Neutrophil (primary cell): Measurements from ENCODE around the gene MXD1.

Source experiments
- H3K27ac ChIP-seq: fragments of 200-600 bp; sonication (generic); 2 replicates; pipeline ENCODE4 v1.5.1; 2016; ENCODE audit warnings: mild to moderate bottlenecking, moderate library complexity
- H3K27me3 ChIP-seq: fragments of 200-600 bp; sonication (generic); 2 replicates; pipeline ENCODE4 v1.6.0; 2016; ENCODE audit warnings: mild to moderate bottlenecking
- H3K36me3 ChIP-seq: fragments of 200-600 bp; sonication (generic); 2 replicates; pipeline ENCODE4 v1.5.1; 2017
- H3K4me1 ChIP-seq, 2 experiments: fragments of 200-600 bp in 1 of 2; sonication (generic) in 1 of 2; 1 replicate in 1 of 2; 2 replicates in 1 of 2; pipeline versions ENCODE4 v1.5.1 to v1.6.1; 2013 to 2016; ENCODE audit warnings: low read depth in 1 of 2, low read length in 1 of 2, mild to moderate bottlenecking in 1 of 2, moderate library complexity in 1 of 2; ENCODE audit not compliant: control insufficient read depth in 1 of 2, insufficient read depth in 1 of 2
- H3K4me3 ChIP-seq, 2 experiments: fragments of 200-600 bp in 1 of 2; sonication (generic) in 1 of 2; 1 replicate in 1 of 2; 2 replicates in 1 of 2; pipeline ENCODE4 v1.5.1; 2013 to 2016; ENCODE audit warnings: low read depth in 1 of 2, low read length in 1 of 2, mild to moderate bottlenecking in 1 of 2, moderate library complexity in 1 of 2
- H3K9me3 ChIP-seq: fragments of 200-600 bp; sonication (generic); 2 replicates; pipeline ENCODE4 v1.5.1; 2016
- TF ChIP-seq, protein P1 (sequence below): fragments of 200-600 bp; sonication (generic); IDR thresholded peaks from 2 replicates; pipeline ENCODE4 v1.5.1; 2016; ENCODE audit warnings: antibody characterized with exemption

Gene MXD1

DNA sequence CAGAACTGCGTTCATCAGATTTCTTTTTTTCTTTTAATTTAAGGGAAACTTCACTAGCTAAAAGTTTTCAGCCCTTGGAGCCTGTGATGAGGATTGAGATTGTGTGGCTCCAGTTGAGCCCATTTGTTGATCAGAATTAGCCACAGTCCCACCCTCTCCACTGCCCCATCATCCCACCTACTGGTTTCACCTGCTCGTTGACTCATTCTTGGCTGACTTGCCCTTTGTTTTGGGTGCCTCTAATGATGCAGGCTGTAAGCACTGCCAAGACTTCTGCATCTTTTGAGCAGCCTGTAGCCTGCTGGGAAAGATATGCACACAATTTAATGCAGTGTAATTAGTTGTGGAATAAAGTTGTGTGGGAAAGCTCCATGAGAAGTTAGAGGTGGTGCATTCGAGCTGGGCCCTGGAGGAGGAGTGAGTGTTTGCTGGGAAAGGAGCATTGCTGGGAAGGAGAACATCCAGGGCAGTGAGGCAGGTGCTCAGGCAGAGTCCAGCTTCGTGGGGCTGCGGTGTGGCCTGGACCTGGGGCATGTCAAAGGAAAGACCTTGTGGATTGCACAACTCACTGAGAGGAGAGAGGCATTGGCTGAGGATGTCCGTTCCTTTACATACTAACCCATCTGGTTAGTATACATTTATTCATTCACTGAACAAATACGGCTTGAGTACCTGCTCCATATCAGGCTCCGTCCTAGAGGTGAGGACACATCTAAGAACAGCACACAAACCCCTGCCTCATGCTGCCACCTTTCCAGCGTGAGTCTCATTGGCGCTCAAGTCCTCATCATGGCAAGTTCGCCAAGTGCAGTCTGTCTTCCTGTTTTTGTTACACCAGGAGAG lies 28.3 kb downstream of the MXD1 start:
- Histone ChIP-seq H3K36me3 (peaks cover 67% of the 10 kb centered on the region), H3K27me3 (no peaks in the 10 kb centered on the region), H3K4me1 (peaks cover 100% of the 10 kb centered on the region in 2 experiments), H3K4me3 (peak overlapping the region; percentile 6 to 45), H3K27ac (peak overlapping the region; percentile 99), H3K9me3 (peaks cover 3% of the 10 kb centered on the region)
- TF ChIP-seq, protein P1, sequence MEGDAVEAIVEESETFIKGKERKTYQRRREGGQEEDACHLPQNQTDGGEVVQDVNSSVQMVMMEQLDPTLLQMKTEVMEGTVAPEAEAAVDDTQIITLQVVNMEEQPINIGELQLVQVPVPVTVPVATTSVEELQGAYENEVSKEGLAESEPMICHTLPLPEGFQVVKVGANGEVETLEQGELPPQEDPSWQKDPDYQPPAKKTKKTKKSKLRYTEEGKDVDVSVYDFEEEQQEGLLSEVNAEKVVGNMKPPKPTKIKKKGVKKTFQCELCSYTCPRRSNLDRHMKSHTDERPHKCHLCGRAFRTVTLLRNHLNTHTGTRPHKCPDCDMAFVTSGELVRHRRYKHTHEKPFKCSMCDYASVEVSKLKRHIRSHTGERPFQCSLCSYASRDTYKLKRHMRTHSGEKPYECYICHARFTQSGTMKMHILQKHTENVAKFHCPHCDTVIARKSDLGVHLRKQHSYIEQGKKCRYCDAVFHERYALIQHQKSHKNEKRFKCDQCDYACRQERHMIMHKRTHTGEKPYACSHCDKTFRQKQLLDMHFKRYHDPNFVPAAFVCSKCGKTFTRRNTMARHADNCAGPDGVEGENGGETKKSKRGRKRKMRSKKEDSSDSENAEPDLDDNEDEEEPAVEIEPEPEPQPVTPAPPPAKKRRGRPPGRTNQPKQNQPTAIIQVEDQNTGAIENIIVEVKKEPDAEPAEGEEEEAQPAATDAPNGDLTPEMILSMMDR: no peak

GRCh38 chr2:69943843-69944525 lies 29.1 kb downstream of the MXD1 start:
- no peaks in the 10 kb centered on the region for H3K27me3 ChIP-seq
- peak overlapping the region; percentile 99 for H3K27ac ChIP-seq
- H3K36me3 ChIP-seq: peaks cover 59% of the 10 kb centered on the region
- H3K4me3 ChIP-seq: peak overlapping the region; percentile 44 to 45
- TF ChIP-seq, protein P1: no peak
- H3K4me1 ChIP-seq: peaks cover 100% of the 10 kb centered on the region in 2 experiments
- H3K9me3 ChIP-seq: peaks cover 3% of the 10 kb centered on the region

GRCh38 chr2:69944756-69945155 lies 29.8 kb downstream of the MXD1 start:
- Histone ChIP-seq H3K36me3 (peaks cover 51% of the 10 kb centered on the region), H3K27ac (peak overlapping the region; percentile 99), H3K4me1 (peaks cover 100% of the 10 kb centered on the region in 2 experiments), H3K27me3 (no peaks in the 10 kb centered on the region), H3K4me3 (peak overlapping the region; percentile 44 to 45), H3K9me3 (peaks cover 3% of the 10 kb centered on the region)
- TF ChIP-seq, protein P1: no peak

GRCh38 chr2:69945441-69945840 lies 30.5 kb downstream of the MXD1 start:
- TF ChIP-seq, protein P1: no peak
- Histone ChIP-seq H3K4me3 (peak overlapping the region; percentile 44 to 45), H3K4me1 (peaks cover 100% of the 10 kb centered on the region in 2 experiments), H3K27me3 (no peaks in the 10 kb centered on the region), H3K27ac (peak overlapping the region; percentile 99), H3K9me3 (peaks cover 3% of the 10 kb centered on the region), H3K36me3 (peaks cover 45% of the 10 kb centered on the region)

DNA sequence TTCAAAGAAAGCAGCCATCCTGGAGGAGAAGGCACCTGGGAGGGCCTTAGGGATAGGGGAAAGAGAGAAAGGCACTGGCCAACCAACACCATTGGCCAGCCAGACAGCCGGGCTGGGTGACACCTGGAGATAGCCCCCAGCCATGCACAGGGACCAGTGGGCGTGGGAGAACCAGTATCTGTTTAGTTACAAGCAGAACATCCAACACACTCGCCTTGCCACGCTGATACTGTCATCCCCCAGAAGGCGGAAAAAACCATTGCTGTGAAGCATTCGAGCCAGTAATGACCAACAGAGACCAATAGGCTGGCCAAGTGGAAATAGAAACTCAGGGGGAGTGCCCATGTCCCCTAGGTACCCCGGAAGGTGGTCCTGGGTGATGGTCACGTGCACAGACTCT lies 31.0 kb downstream of the MXD1 start:
- Histone ChIP-seq H3K4me1 (peaks cover 96 to 98% of the 10 kb centered on the region in 2 experiments), H3K27ac (peak overlapping the region; percentile 99), H3K36me3 (peaks cover 40% of the 10 kb centered on the region), H3K4me3 (peak overlapping the region; percentile 44 to 45), H3K9me3 (peaks cover 3% of the 10 kb centered on the region), H3K27me3 (no peaks in the 10 kb centered on the region)
- TF ChIP-seq, protein P1: no peak
